ENCODE measurements around the gene COL4A1.

- TF ChIP-seq CTCF (IDR thresholded peaks at IDR 0.05) (no peak), POLR2A (IDR thresholded peaks at IDR 0.05) (no peak)
These were observed 106.6 kb downstream of the COL4A1 start for GRCh38 chr13:110200276-110200870.

All from upper lobe of left lung (tissue), 4 donors.